HG02623 (cell line): ENCODE measurements around the gene MBD2.
A peak's percentile ranks its signal among the peaks of the same experiment; 100 is the strongest.
"Not testable (repeated sequence)": the region's sequence is repeated elsewhere in the genome, so short reads cannot be mapped to it uniquely, and the experiment has no call there.

ENCODE experiments used
- ATAC-seq: cut with Tn5 transposase; IDR thresholded peaks from one replicate; pipeline ENCODE4 v1.9.1; 2021; ENCODE audit warnings: moderate library complexity; ENCODE audit not compliant: unreplicated experiment

The MBD2 gene

GRCh38 chr18:54155412-54155811 is 69.1 kb downstream of the MBD2 start:
- no peak for ATAC-seq

- ATAC-seq: no peak
These were observed 70.2 kb downstream of the MBD2 start for GRCh38 chr18:54154231-54154630.

GRCh38 chr18:54151376-54151775 is 73.1 kb downstream of the MBD2 start:
- ATAC-seq: no peak

DNA sequence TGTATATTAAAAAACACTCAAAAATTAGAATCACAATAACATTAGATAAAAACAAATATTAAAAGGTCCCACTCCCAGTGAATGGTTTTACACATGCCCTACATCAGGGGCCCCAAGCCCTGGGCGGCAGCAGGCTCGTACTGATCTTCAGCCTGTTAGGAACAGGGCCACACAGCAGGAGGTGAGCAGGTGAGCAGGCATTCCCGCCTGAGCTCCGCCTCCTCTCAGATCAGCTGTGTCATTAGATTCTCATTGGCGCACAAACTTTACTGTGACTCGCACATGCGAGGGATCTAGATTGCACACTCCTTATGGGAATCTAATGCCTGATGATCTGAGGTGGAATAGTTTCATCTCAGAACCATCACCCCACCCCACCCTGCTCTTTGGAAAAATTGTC is 74.2 kb downstream of the MBD2 start:
- no peak for ATAC-seq

DNA sequence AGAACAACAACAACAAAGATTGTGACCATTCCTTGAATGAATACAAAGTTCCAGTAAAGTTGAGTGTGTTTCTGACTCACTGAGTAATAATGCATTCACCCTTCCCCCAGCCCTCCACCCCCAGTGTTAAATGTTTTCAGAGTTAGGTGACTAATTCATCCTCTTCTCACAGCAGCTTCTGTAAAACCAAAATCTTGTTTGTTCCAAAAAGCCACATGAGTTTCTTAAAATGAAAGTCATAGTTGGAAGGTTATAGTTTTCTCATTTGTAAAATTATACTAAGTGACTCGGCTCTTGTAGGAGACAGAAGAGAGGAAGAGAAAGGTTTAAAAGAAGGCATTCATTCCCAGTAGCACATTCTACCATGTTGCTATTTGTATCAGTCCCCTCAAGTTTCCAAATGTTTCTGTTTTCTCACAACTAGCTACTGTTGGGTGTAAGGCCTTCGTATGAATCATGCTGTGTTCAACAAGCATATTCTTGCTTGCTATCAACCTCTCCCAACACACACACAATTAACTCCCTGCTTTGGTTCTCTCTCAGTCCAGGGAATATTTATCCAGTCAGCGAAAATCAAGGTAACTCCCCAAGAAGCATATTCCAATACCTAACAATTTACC is 75.3 kb downstream of the MBD2 start:
- ATAC-seq: peak; percentile 50

- no peak for ATAC-seq
These were observed 75.8 kb downstream of the MBD2 start for GRCh38 chr18:54148678-54149077.

DNA sequence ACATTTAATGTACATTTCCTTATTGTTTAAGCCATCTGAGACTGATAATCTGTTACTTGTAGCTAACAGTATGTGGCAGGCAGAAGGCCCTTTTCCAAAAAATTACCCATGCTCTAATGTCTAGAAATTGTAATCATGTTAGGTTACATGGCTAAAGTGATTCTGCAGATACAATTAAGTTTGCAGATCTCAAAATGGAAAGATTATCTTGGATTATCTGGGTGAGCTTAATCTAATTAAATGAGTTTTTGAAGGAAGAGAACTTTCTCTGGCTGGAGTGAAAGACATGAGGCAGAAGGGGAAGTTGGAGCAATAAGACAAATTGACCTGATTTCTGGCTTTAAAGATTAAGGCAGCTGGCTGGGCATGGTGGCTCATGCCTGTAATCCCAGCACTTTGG is 76.3 kb downstream of the MBD2 start:
- ATAC-seq: no peak

DNA sequence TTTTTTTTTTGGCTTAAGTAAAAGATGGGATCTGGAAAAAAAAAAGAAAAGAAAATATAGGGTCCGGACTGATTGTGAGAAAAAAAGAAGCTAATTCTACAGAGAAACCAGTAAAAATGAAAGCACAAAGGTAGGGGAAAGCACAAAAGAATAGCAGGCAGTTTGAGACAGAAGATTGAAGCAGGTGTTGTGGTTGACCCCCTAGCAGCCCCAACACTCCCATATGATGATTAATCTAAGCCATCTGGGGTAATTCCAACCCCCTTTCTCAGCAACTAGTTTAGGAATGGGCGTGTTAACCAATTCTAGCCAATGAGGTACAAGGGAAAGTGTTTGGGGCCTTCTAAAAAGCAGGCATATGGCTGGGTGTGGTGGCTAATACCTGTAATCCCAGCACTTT is 77.0 kb downstream of the MBD2 start:
- ATAC-seq: peak; percentile 77

DNA sequence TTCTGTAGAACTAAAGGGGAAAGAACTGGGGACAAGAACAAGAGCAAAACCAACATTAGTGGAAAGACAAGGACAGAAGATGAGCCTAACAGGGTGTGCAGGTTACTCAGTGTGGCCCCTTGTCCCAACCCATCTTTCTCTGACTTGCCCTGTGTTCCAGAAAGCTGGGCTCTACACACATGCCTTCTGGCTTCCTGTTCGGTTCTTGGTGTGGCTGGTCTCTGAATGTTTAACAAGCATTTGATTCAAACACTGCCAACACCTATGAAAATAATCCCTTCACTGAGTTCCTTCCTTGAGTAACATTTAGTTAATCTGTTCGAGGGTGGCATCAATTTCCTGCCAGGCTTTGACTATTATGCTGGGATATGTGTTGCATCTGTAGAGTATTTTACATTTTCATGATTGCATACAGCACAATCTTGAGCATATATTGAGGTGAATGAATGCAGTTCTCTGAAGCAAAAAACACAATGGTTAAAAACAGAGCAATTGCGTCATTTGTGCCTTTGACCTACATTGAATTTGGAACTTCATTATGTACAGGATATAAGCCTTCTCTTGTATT is 83.3 kb downstream of the MBD2 start:
- no peak for ATAC-seq

GRCh38 chr18:54140641-54141040 is 83.8 kb downstream of the MBD2 start:
- ATAC-seq: no peak

GRCh38 chr18:54135216-54135615 is 89.3 kb downstream of the MBD2 start:
- ATAC-seq: no peak

DNA sequence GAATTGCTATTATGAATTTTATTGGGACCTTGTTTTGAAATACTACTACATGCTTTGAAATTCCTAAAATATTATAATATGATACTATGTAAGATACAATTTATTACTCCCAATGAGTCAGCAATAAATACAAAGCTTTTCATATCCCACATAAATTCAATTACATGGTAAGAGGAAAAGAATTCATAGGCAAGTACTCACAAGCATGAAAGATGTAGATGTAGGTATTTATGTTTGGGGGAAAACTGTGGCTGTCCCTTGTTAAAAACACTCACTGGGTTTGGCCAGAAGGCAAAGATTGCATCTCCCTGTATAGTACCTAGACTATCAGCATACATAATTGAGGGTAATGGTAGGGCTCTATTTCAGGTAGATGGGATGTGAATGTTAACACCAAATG is 90.4 kb downstream of the MBD2 start:
- ATAC-seq: no peak

- ATAC-seq: no peak
These were observed 93.8 kb downstream of the MBD2 start for GRCh38 chr18:54130631-54131030.

DNA sequence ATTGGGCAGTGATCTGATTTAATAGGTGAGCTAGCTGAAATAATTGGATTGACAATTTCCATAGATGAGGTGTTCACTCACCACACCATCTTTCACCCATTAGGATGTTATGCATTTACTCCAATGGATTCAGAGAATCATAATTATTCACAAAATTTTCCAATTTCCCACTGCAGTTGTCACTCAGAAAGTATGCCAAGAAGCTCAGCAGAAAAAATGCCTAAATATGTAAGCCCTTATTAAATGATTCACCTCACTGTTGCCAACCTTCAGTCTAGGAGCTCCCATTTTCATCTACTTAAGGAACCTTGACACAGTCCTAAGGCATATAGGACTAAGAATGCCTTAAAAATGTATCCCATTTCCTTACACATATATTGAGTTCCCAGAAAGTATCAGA is 94.3 kb downstream of the MBD2 start:
- no peak for ATAC-seq

DNA sequence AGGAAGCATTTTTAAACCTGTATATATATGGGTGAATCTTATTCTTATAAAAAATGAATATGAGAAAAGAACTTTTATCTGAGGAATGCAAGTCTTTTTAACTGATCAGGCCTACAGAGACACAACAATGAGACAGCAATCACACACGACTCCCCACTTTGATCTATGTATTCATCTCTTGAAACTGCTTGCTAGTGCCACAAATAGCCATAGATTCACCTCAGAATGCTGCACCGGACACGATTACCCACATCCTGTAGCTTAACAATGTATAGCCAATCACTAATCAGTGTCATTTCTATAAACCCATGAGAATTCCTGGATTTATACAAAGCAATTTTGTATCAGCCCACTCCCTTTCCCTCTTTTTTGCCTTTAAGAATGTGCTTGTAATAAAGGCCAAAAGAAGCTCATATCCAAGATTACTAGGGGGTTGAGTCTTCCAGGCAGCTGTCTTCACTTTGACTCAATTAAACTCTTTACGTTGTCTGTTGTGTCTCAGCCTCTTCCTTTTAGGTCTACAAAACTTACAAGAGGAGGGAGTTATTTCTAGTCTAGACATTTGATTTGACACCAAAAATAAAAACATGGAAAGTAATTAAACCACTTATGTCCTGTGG is 94.9 kb downstream of the MBD2 start:
- no peak for ATAC-seq

DNA sequence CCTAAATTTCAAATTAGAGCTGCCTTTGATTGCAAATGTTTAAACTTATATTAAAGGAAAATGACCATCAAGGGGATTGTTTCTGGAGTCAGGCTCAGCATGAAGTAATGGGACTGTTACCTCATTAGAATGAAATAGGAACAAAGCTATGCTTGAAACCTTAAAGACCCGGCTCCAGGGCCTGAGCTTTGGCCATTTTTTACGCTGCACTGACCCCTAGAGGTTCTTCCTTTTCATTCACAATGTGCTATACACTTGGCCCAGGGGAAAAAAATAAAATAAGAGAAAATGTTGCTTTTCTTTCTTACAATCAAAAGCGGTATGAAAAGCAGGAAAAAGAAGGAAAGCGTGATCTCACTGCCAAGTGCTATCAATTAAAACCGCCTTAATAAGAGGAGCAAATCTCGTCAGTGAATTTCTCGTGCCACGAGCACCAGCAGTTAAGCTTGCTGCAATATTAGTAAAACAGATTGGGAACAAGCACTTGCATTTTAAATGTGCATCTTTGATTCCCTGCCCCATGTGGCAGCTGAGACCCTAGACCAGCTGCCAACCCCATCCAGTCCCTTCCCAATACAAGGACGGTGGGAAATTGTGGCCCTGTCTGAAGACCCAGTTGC is 96.6 kb downstream of the MBD2 start:
- peak; percentile 82 for ATAC-seq

GRCh38 chr18:54125429-54125828 is 99.0 kb downstream of the MBD2 start:
- ATAC-seq: no peak

GRCh38 chr18:54123720-54124440 is 100.6 kb downstream of the MBD2 start:
- not testable (repeated sequence) for ATAC-seq

GRCh38 chr18:54119524-54120019 is 104.9 kb downstream of the MBD2 start:
- peak; percentile 90 for ATAC-seq

DNA sequence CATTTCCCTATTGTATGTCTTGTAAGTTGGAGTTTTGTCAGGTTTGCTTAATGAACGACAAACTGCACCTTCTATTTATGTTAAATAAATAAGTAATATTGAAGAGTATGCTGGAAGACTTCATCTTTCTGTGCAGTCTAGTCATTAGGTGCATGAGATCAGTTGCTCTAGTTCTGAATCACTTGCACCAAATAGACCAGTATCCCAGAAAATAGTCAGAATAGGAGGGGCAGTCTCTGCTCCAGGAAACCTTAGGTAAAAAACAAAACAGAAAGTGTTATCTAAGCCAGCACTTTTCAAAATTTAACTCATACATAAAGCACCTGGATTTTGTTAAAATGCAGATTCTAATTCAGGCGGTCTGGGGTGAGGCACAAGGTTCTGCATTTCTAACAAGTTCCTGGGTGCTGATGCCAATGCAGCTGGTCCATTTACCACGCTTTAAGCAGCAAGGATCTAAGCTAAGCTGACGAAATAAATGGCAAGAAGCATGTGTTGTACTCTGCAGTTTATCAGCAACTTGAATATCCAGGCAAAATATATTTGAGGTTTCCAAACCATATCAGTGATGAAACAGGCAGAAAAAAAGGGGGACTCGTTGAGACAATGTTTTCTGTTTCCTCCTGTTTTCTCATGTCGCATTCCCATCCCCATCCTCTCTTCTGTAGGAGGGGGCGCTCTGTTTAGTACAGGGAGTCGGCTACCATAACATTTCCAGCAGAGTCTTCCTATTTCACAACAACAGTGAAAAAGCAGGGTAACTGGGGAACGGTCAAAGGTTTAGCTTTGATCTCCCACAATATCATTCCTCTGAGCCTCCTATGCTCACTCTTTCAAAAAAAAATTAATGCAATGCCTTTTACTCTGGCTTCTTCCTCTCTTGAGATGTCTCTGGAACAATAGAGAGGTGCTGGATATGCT is 106.4 kb downstream of the MBD2 start:
- ATAC-seq: no peak
